ENCODE measurements around the gene OR10H1.
"Not testable (repeated sequence)": the region's sequence is repeated elsewhere in the genome, so short reads cannot be mapped to it uniquely, and the experiment has no call there.

The OR10H1 gene

DNA sequence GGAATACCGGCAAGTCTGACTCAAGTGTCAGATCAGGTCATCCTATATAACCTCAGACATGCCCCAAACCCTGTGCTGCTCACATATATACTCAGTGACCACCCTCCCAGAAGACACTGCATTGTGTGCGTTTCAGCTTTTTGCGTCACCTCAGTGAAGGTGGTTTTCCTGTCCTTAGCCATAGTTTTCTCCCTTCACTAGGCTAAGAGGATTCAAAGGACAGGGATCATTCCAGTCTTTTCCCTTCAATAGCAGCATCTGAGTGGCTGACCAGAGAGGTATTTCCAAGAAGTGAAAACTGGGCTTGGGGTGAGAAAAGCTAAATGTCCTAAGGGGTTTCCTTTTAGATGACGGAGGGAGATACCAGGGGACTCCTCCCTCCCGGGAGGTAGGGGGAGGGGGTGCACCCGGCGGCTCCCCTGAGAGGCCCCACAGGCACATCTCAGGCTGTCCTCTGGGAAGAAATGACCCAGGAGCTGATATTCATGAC lies 12.7 kb upstream of the OR10H1 start:
- DNase-seq: no peak

DNA sequence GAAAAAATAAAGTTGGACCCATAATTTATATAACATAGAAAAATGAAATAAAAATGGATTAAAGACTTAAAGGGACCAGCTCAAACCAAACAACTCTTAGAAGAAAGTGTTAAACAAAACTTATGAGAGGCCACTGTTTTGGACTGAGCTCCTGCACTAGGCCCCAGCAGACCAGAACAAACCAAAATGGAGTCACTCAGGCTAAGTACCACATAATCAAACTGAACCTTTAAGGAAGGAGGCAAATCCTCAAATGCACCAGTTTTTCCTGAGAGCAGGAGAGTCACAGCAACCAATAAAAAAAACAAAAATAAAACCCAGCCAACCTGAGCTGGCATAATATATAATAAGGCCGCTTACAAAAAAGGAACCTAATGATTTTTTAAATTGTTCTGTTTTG lies 10.3 kb upstream of the OR10H1 start:
- no peak for DNase-seq

- no peak for DNase-seq
Observed at GRCh38 chr19:15820646-15821045, 5.2 kb upstream of the OR10H1 start.

DNA sequence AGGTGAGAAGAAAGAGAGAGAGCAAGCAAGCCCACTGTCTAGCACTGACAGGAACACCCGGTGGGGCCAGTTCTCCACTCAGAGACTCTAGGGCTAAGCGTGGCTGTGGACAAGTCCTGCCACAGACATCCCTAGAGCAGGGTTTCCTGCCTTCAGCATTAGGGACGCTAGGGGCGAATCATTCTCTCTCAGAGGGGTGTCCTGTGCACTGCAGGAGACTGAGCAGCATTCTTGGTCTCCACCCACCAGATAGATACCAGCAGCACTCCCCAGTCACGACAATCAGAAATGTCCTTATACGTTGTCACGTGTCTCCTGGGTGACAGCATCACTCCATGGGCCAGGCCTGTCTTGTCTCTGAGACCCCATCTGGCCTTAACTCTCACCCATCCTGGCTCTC lies 1.5 kb downstream of the OR10H1 start:
- DNase-seq: no peak

GRCh38 chr19:15812060-15812722 lies 3.3 kb downstream of the OR10H1 start:
- no peak for DNase-seq

GRCh38 chr19:15811476-15811875 lies 4.0 kb downstream of the OR10H1 start:
- no peak for DNase-seq

GRCh38 chr19:15810335-15810734 lies 5.1 kb downstream of the OR10H1 start:
- no peak for DNase-seq

DNA sequence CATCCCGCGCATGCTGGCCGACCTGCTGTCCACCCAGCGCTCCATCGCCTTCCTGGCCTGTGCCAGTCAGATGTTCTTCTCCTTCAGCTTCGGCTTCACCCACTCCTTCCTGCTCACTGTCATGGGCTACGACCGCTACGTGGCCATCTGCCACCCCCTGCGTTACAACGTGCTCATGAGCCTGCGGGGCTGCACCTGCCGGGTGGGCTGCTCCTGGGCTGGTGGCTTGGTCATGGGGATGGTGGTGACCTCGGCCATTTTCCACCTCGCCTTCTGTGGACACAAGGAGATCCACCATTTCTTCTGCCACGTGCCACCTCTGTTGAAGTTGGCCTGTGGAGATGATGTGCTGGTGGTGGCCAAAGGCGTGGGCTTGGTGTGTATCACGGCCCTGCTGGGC lies 21.2 kb downstream of the OR10H1 start:
- not testable (repeated sequence) for DNase-seq

- DNase-seq: no peak
Observed at GRCh38 chr19:15790096-15790495, 25.4 kb downstream of the OR10H1 start.

DNA sequence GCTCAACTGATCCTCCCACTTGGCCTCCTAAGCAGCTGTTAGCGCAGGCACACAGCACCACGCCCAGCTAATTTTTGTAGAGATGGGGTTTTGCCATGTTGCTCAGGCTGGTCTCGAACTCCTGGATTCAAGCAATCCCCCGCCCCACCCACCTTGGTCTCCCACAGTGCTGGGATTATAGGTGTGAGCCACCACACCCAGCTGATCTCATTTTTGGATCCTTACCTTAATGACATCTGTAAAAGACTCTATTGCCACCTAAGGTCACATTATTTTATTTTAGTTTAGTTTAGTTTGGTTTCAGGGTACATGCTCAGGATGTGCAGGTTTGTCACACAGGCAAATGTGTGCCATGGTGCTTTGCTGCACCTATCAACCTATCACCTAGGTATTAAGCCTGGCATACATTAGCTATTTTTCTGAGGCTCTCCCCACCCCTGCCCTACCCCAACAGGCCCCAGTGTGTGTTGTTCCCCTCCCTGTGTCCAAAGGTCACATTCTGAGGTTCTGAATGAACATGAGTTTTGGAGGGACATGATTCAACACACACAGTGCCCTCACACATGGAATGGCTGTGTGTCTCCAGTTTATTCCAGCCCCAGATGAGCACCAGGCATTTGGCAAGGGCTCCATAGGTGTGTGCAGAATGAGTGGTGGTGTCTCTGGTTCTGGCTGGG lies 26.7 kb downstream of the OR10H1 start:
- no peak for DNase-seq

- no peak for DNase-seq
Observed at GRCh38 chr19:15787611-15788155, 27.8 kb downstream of the OR10H1 start, which contains the start of gene OR10H5. Gene OR10H5, plus strand, starts transcription at chr19:15787661. Its CDS starts 6,388 bp downstream, at chr19:15794049.

- not testable (repeated sequence) for DNase-seq
Observed at GRCh38 chr19:15782896-15783295, 32.6 kb downstream of the OR10H1 start.

- no peak for DNase-seq
Observed at GRCh38 chr19:15782211-15782610, 33.3 kb downstream of the OR10H1 start.

DNA sequence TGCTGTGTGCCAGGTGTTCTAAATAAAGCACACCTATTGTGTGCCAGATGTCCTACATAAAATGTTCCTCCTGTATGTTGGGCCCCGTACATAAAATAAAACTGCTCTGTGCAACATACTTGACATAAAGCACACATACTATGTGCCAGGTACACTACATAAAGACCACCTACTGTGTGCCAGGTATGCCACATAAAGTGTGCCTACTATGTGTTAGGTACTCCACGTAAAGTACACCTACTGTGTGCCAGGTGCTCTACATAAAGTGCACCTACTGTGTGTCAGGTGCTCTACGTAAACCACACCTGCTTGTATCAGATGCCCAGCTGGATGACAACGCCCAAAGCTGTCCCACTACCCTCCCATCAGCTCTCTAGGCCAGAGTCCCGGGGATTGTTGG lies 33.8 kb downstream of the OR10H1 start:
- DNase-seq: no peak

DNA sequence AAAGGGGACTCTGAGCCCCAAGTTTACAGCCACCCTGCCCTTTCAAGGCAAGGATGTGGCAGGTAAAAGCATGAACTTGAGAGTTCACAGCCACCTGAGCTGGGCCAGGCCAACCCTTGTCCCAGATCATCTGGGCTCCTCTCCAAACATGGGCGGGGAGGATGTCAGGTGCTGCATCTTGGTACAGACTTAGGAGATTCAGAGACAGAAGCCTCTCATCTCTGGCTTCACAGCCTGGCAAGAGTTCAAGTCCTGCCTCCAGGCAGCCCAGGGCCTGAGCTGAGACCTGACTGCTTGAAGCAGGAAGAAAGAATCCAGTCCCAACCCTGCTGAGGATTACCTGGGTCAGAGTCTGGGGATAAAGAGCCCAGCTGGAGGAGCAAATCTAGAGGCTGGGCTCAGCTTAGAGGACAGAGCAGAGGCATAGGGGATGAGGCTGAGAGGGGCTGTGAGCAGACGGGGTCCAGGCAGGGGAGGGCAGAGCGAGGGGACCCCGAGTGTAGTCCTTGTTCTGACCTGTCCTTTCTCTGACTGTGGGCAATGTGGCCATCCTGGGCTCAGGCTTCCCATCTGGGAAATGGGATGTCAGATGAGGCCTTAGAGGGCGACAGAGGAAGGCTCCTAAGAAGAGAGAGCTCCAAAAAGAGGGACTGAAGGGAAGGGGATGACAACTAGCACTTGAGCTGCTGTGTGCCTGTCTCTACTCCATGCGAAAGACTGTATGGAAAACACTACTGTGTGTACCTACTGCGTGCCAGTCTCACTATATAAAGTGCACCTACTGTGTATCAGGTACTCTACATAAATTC lies 34.6 kb downstream of the OR10H1 start:
- DNase-seq: no peak

DNA sequence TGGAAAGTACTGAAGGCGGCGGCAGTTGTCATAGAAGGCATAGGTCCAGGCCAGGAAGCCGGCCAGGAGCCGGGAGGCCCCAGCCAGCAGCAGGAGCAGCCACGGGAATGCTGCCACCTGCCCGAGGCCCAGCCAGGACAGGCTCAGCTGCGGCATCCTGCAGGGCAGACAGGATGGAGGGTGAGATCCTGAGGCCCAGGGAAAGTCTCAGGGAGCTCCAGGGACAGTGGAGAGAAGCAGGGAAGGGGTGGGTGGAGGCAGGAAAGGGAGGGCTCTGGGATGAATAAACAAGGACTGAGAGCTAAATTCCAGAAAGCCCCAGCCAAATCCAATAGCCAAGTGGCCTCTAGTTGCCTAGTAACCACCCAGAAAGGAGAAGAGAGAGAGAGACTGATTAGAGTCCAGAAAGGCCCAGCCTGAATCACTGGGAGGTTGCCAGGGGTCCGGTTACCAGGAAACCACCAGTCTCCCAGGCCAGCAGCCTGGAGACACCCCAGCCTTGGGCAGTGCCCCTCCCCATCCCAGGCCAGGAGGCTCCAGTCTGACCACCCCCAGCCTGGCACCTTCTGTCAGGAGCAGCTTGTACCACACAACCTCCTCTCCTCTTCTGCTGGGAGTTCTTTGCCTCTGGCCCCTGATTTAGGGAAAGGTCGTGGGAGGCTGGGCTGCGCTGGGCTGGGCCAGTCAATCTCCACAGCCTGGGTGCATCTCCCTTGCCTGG lies 35.5 kb downstream of the OR10H1 start:
- DNase-seq: no peak

DNA sequence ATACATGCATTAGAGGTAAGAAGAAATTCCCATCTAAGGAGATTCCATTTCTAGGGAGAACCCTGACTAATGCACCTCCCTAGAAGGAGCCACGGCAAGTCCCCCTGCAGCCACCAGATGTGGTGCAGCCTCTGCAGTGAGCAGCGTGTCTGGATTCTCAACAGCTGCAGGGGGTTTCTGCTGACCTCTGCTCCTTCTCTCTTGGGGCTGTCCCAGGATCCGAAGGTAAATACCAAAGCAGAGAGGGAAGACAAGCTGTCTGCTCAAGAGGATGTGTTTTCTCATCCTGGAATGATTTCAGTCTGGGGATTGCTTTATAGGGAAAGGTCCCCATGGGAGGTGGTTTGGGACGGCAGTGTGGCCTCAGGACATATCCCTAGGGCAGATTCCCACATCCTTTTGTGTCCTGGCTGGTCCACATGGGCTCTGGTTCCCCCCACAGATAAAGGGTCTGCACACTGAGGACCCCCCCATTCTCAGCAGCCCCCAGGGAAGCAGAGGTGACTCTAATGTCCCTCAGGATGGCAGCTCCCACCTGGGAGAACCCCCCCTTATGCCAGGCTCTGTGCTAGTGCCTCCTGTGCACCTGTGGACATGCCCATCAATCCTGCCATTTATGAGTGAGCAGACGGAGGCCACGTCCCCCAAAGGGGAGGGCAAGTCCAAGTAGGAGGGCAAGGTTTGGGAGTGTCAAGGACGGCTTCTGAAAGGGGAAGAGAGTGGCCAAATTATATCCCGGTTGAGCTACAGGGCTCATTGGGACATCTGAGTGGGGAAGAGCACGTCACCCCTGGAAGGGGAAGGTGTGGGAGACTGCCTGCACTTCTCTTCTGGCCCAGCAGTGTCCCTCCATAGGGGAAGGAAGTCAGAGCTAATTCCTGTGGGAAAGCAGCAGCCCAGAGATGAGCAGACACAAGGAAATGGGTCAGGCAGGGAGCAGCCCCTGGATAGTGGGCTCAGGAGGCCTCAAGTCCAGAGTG lies 38.2 kb downstream of the OR10H1 start:
- DNase-seq: no peak

DNA sequence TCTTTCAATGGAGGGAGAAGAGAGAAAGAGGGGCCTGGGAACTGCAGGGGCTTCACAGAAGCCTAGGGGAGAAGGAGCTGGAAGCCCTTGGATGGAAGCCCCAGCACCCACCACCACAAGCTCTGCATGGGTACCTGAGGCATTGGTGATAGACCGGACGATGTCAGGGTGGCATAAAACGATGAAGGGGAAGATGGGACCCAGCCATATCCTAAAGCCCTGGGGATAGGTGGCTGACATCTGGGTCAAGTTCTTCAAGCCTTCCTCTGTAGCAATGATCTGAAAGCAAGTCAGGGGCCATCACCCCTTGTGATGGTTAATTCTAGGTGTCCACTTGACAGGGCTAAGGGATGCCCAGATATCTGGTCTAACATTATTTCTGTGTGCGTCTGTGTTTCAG lies 39.2 kb downstream of the OR10H1 start:
- DNase-seq: no peak

DNA sequence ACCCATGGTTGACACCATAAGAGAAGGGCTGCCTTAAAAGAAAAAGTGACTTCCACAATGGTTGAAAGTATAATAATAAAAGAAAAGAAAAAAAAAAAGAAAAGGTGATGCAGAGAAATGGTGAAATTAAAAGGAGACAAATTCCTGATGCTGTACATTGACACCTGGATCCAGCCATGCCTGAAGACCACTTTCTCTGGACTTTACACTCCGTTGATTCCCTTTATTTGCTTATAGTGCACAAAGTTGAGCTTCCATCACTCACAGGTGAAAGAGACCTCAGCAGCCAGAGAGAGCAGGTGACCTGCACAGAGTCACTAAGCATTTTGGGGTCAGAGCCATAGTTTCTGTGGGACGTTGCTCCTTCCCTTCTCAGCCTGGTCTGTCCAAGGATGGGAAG lies 40.2 kb downstream of the OR10H1 start:
- DNase-seq: no peak

DNA sequence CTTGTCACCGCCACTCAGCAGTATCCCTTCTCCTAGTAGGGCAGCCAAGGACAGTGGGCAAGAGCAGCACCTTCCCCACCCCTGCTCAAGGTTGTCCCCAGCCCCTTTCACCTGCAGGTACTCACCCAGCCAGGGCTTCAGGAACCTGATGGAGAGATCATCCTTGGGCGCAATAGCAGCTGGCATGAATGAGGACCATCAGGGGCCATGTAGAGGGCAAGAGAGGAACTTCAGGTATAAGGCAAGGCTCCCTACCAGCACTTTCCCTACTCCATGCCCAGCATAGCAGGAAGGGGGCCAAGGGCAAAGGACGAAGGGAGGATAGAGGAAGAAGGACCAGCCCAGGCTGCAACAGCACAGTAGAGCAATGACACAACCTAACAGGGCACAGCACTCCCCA lies 41.3 kb downstream of the OR10H1 start:
- not testable (repeated sequence) for DNase-seq

- no peak for DNase-seq
Observed at GRCh38 chr19:15769586-15769985, 45.9 kb downstream of the OR10H1 start.
